ENCODE results near the gene BACH2. TPM values are rescaled to one million over a fixed set of nuclear protein-coding genes. Genes with fewer than 3 reads are reported as not detected.

BACH2 gene
- total and polyA plus RNA-seq, 9 of the 15 experiments (the other 6 are each of a cell fraction or from before 2014, with no cell fraction given), result 0.06 to 3.1 (median 0.59) TPM

DNA sequence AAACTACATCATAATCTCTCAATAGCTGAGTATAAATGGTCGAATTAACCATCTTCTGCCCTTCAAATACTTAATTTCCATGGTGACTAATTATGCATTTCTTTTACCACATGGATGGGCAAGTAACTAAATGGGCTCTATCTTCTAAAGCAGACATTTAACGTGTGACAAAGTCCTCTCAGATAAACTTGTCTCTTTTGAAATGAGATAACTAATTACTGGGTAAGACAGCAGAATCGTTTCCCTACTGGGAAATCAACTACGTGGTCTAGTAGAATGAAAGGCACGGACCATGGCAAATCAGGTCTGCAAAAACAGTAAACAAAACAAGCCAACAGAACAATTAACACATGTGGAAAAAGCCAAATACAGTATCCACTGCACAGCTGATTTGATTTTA is 137.7 kb downstream of the BACH2 start (continued):
- TF ChIP-seq, protein P1, sequence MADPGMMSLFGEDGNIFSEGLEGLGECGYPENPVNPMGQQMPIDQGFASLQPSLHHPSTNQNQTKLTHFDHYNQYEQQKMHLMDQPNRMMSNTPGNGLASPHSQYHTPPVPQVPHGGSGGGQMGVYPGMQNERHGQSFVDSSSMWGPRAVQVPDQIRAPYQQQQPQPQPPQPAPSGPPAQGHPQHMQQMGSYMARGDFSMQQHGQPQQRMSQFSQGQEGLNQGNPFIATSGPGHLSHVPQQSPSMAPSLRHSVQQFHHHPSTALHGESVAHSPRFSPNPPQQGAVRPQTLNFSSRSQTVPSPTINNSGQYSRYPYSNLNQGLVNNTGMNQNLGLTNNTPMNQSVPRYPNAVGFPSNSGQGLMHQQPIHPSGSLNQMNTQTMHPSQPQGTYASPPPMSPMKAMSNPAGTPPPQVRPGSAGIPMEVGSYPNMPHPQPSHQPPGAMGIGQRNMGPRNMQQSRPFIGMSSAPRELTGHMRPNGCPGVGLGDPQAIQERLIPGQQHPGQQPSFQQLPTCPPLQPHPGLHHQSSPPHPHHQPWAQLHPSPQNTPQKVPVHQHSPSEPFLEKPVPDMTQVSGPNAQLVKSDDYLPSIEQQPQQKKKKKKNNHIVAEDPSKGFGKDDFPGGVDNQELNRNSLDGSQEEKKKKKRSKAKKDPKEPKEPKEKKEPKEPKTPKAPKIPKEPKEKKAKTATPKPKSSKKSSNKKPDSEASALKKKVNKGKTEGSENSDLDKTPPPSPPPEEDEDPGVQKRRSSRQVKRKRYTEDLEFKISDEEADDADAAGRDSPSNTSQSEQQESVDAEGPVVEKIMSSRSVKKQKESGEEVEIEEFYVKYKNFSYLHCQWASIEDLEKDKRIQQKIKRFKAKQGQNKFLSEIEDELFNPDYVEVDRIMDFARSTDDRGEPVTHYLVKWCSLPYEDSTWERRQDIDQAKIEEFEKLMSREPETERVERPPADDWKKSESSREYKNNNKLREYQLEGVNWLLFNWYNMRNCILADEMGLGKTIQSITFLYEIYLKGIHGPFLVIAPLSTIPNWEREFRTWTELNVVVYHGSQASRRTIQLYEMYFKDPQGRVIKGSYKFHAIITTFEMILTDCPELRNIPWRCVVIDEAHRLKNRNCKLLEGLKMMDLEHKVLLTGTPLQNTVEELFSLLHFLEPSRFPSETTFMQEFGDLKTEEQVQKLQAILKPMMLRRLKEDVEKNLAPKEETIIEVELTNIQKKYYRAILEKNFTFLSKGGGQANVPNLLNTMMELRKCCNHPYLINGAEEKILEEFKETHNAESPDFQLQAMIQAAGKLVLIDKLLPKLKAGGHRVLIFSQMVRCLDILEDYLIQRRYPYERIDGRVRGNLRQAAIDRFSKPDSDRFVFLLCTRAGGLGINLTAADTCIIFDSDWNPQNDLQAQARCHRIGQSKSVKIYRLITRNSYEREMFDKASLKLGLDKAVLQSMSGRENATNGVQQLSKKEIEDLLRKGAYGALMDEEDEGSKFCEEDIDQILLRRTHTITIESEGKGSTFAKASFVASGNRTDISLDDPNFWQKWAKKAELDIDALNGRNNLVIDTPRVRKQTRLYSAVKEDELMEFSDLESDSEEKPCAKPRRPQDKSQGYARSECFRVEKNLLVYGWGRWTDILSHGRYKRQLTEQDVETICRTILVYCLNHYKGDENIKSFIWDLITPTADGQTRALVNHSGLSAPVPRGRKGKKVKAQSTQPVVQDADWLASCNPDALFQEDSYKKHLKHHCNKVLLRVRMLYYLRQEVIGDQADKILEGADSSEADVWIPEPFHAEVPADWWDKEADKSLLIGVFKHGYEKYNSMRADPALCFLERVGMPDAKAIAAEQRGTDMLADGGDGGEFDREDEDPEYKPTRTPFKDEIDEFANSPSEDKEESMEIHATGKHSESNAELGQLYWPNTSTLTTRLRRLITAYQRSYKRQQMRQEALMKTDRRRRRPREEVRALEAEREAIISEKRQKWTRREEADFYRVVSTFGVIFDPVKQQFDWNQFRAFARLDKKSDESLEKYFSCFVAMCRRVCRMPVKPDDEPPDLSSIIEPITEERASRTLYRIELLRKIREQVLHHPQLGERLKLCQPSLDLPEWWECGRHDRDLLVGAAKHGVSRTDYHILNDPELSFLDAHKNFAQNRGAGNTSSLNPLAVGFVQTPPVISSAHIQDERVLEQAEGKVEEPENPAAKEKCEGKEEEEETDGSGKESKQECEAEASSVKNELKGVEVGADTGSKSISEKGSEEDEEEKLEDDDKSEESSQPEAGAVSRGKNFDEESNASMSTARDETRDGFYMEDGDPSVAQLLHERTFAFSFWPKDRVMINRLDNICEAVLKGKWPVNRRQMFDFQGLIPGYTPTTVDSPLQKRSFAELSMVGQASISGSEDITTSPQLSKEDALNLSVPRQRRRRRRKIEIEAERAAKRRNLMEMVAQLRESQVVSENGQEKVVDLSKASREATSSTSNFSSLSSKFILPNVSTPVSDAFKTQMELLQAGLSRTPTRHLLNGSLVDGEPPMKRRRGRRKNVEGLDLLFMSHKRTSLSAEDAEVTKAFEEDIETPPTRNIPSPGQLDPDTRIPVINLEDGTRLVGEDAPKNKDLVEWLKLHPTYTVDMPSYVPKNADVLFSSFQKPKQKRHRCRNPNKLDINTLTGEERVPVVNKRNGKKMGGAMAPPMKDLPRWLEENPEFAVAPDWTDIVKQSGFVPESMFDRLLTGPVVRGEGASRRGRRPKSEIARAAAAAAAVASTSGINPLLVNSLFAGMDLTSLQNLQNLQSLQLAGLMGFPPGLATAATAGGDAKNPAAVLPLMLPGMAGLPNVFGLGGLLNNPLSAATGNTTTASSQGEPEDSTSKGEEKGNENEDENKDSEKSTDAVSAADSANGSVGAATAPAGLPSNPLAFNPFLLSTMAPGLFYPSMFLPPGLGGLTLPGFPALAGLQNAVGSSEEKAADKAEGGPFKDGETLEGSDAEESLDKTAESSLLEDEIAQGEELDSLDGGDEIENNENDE (IDR thresholded peaks at IDR 0.05; ENCODE audit: low read depth, low read length), result no peak
- TF ChIP-seq, protein P2, sequence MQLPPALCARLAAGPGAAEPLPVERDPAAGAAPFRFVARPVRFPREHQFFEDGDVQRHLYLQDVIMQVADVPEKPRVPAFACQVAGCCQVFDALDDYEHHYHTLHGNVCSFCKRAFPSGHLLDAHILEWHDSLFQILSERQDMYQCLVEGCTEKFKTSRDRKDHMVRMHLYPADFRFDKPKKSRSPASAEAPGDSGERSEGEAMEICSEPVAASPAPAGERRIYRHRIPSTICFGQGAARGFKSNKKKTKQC (CRISPR knock-in tag; IDR thresholded peaks at IDR 0.05), result no peak
- TF ChIP-seq EHMT2 (IDR thresholded peaks at IDR 0.05), result no peak

Data from K562 (cell line).